HG02623 (cell line): ENCODE data around the gene TGM5.

ENCODE experiments used
- ATAC-seq: cut with Tn5 transposase; IDR thresholded peaks from one replicate; pipeline ENCODE4 v1.9.1; 2021; ENCODE audit warnings: moderate library complexity; ENCODE audit not compliant: unreplicated experiment

Gene TGM5

GRCh38 chr15:43219929-43220928 is 46.5 kb downstream of the TGM5 start:
- no peak for ATAC-seq

- no peak for ATAC-seq
Observed at GRCh38 chr15:43218908-43219706, 47.6 kb downstream of the TGM5 start.

GRCh38 chr15:43215961-43216360 is 50.8 kb downstream of the TGM5 start:
- ATAC-seq = no peak

- ATAC-seq = no peak
Observed at GRCh38 chr15:43214592-43215295, 52.0 kb downstream of the TGM5 start.

- no peak for ATAC-seq
Observed at GRCh38 chr15:43214169-43214568, 52.6 kb downstream of the TGM5 start.

- ATAC-seq = no peak
Observed at GRCh38 chr15:43213466-43213865, 53.3 kb downstream of the TGM5 start.

- no peak for ATAC-seq
Observed at GRCh38 chr15:43212951-43213350, 53.8 kb downstream of the TGM5 start.

- no peak for ATAC-seq
Observed at GRCh38 chr15:43212299-43212698, 54.4 kb downstream of the TGM5 start.

GRCh38 chr15:43211224-43211735 is 55.4 kb downstream of the TGM5 start:
- ATAC-seq = no peak

- no peak for ATAC-seq
Observed at GRCh38 chr15:43210807-43211206, 55.9 kb downstream of the TGM5 start.

- no peak for ATAC-seq
Observed at GRCh38 chr15:43210172-43210745, 56.5 kb downstream of the TGM5 start.

- ATAC-seq = no peak
Observed at GRCh38 chr15:43209059-43209824, 57.5 kb downstream of the TGM5 start.

- ATAC-seq = no peak
Observed at GRCh38 chr15:43208052-43209002, 58.4 kb downstream of the TGM5 start.

GRCh38 chr15:43207024-43207423 is 59.7 kb downstream of the TGM5 start:
- ATAC-seq = no peak

GRCh38 chr15:43206054-43206453 is 60.7 kb downstream of the TGM5 start:
- no peak for ATAC-seq

- no peak for ATAC-seq
Observed at GRCh38 chr15:43204016-43204901, 62.5 kb downstream of the TGM5 start.

GRCh38 chr15:43199945-43200488 is 66.7 kb downstream of the TGM5 start:
- ATAC-seq = no peak
